ENCODE measurements around the gene GPR21.

The GPR21 gene, protein sequence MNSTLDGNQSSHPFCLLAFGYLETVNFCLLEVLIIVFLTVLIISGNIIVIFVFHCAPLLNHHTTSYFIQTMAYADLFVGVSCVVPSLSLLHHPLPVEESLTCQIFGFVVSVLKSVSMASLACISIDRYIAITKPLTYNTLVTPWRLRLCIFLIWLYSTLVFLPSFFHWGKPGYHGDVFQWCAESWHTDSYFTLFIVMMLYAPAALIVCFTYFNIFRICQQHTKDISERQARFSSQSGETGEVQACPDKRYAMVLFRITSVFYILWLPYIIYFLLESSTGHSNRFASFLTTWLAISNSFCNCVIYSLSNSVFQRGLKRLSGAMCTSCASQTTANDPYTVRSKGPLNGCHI

GRCh38 chr9:123033352-123033751, at the start of gene GPR21:
Gene GPR21, plus strand, starts transcription at chr9:123033667. Its CDS starts 900 bp downstream, at chr9:123034567.
- H3K9ac ChIP-seq (ENCODE audit: low read depth, low read length, poor library complexity, severe bottlenecking) = peak within 1 kb of the TSS; percentile 45
- no peaks in the 10 kb centered on the region for H3K36me3 ChIP-seq (ENCODE audit: insufficient read depth, low read length)
- H3K4me1 ChIP-seq (ENCODE audit: insufficient read depth, low read length, poor library complexity, severe bottlenecking) = peaks cover 65% of the 10 kb centered on the region
- H3F3A ChIP-seq (ENCODE audit: low read depth) = peaks cover 2% of the 10 kb centered on the region; the same call in 1 of the 2 replicates
- H3K9me2 ChIP-seq (replicated peaks; ENCODE audit: low read depth, low read length) = no peaks in the 10 kb centered on the region
- H3K27me3 ChIP-seq (ENCODE audit: insufficient read depth, low read length, poor library complexity, severe bottlenecking) = no peaks in the 10 kb centered on the region
- no peak within 1 kb of the TSS for H2AFZ ChIP-seq (ENCODE audit: low read length)
- H3K79me2 ChIP-seq (ENCODE audit: insufficient read depth, low read length) = no peaks in the 10 kb centered on the region
- peak within 1 kb of the TSS; percentile 2 for H3K4me3 ChIP-seq (ENCODE audit: low read length, poor library complexity, severe bottlenecking)
- peak within 1 kb of the TSS; percentile 42 for H3K4me2 ChIP-seq (ENCODE audit: low read depth, low read length, poor library complexity, severe bottlenecking)
- TF ChIP-seq EZH2phosphoT487 (IDR thresholded peaks at IDR 0.05; ENCODE audit: borderline replicate concordance) (no peak), CTCF (conservative IDR thresholded peaks at IDR 0.05; ENCODE audit: low read length) (no peak)
- H3K9me3 ChIP-seq (ENCODE audit: insufficient read depth, low read depth, low read length) = no peaks in the 10 kb centered on the region
- no peaks in the 10 kb centered on the region for H4K20me1 ChIP-seq (ENCODE audit: insufficient read depth, low read length, poor library complexity, severe bottlenecking)

DNA sequence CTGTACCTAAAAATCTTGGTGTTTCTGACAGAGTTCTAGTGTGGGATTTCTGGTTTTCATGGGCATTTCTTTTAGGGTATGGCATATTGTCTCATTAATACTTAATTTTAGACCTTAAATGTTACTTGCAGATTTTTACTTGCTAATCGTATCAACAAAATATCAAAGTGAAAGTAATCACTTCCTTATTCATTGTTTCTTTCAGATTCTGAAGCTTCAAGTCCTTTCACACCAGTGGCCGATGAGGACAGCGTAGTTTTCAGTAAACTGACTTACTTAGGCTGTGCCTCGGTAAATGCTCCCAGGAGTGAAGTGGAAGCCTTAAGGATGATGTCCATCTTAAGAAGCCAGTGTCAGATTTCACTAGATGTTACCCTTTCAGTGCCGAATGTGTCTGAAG, 47.5 kb upstream of the GPR21 start:
- peaks cover 45% of the 10 kb centered on the region for H3K36me3 ChIP-seq (ENCODE audit: insufficient read depth, low read length)
- TF ChIP-seq CTCF (conservative IDR thresholded peaks at IDR 0.05; ENCODE audit: low read length) (no peak), EZH2phosphoT487 (IDR thresholded peaks at IDR 0.05; ENCODE audit: borderline replicate concordance) (no peak)
- H3K4me1 ChIP-seq (ENCODE audit: insufficient read depth, low read length, poor library complexity, severe bottlenecking) = no peaks in the 10 kb centered on the region
- peaks cover 5% of the 10 kb centered on the region; the same call in 1 of the 2 replicates for H3K79me2 ChIP-seq (ENCODE audit: insufficient read depth, low read length)
- H4K20me1 ChIP-seq (ENCODE audit: insufficient read depth, low read length, poor library complexity, severe bottlenecking) = no peaks in the 10 kb centered on the region
- H3K4me3 ChIP-seq (ENCODE audit: low read length, poor library complexity, severe bottlenecking) = no peak overlapping the region
- no peaks in the 10 kb centered on the region for H3F3A ChIP-seq (ENCODE audit: low read depth)
- H3K4me2 ChIP-seq (ENCODE audit: low read depth, low read length, poor library complexity, severe bottlenecking) = no peak overlapping the region
- H3K9ac ChIP-seq (ENCODE audit: low read depth, low read length, poor library complexity, severe bottlenecking) = no peak overlapping the region
- no peaks in the 10 kb centered on the region for H3K9me2 ChIP-seq (replicated peaks; ENCODE audit: low read depth, low read length)
- H3K27me3 ChIP-seq (ENCODE audit: insufficient read depth, low read length, poor library complexity, severe bottlenecking) = no peaks in the 10 kb centered on the region
- H3K9me3 ChIP-seq (ENCODE audit: insufficient read depth, low read depth, low read length) = no peaks in the 10 kb centered on the region
- H2AFZ ChIP-seq (ENCODE audit: low read length) = no peak overlapping the region

DNA sequence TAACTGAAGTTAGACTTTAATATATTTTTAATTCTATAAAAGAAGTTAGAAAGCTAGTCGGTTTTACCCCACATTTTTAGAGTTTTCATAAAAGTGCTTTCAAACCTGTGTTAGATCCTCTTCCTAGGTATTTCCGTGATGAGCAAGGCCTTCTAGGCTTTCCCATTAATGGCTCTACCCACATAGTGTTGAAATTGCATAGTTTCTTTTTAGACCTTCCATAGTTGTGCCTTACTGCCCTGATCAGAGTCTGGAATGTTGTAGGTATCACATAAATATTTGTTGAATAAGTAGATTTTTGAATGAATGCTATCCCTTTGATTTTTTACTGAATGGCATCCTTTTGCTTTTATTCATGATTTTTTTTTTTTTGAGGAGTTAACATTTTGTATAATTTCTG, 45.3 kb upstream of the GPR21 start:
- Histone ChIP-seq H3K9me2 (replicated peaks; ENCODE audit: low read depth, low read length) (no peaks in the 10 kb centered on the region), H3K79me2 (ENCODE audit: insufficient read depth, low read length) (no peaks in the 10 kb centered on the region), H3K36me3 (ENCODE audit: insufficient read depth, low read length) (peaks cover 45% of the 10 kb centered on the region)

More for the DNA sequence above, 45.3 kb upstream of the GPR21 start:
- H3K4me2 ChIP-seq (ENCODE audit: low read depth, low read length, poor library complexity, severe bottlenecking) = no peak overlapping the region
- H3K9ac ChIP-seq (ENCODE audit: low read depth, low read length, poor library complexity, severe bottlenecking) = no peak overlapping the region
- no peak for TF ChIP-seq CTCF (conservative IDR thresholded peaks at IDR 0.05; ENCODE audit: low read length)
- H4K20me1 ChIP-seq (ENCODE audit: insufficient read depth, low read length, poor library complexity, severe bottlenecking) = no peaks in the 10 kb centered on the region
- H3K4me3 ChIP-seq (ENCODE audit: low read length, poor library complexity, severe bottlenecking) = no peak overlapping the region
- H3F3A ChIP-seq (ENCODE audit: low read depth) = no peaks in the 10 kb centered on the region
- no peak overlapping the region for H2AFZ ChIP-seq (ENCODE audit: low read length)
- no peaks in the 10 kb centered on the region for H3K4me1 ChIP-seq (ENCODE audit: insufficient read depth, low read length, poor library complexity, severe bottlenecking)
- H3K9me3 ChIP-seq (ENCODE audit: insufficient read depth, low read depth, low read length) = no peaks in the 10 kb centered on the region
- no peaks in the 10 kb centered on the region for H3K27me3 ChIP-seq (ENCODE audit: insufficient read depth, low read length, poor library complexity, severe bottlenecking)

Measured in Loucy (cell line).